H9 (cell line): ENCODE measurements around the gene TBL2. TPM values are rescaled to one million over a fixed set of nuclear protein-coding genes. Genes with fewer than 3 reads are reported as not detected.

Source experiments
- DNase-seq: peaks from one replicate; pipeline ENCODE4 v3.0.0-alpha.2; 2017
- H2AFZ ChIP-seq: one replicate; pipeline ENCODE4 v1.6.1; 2013; ENCODE audit warnings: mild to moderate bottlenecking, low read length, control low read depth, moderate library complexity
- H2AK5ac ChIP-seq: 2 replicates; pipeline ENCODE4 v1.6.1; 2013; ENCODE audit warnings: low read length, control low read depth, mixed read lengths; ENCODE audit not compliant: insufficient read length
- H2BK120ac ChIP-seq: one replicate; pipeline ENCODE4 v1.6.1; 2013; ENCODE audit warnings: low read depth, mild to moderate bottlenecking, low read length, control low read depth, inconsistent platforms; ENCODE audit not compliant: poor library complexity, severe bottlenecking
- H2BK12ac ChIP-seq: 2 replicates; pipeline ENCODE4 v1.6.1; 2013; ENCODE audit warnings: low read length, control low read depth, mixed read lengths, low read depth; ENCODE audit not compliant: insufficient read length
- H2BK15ac ChIP-seq: 2 replicates; pipeline ENCODE4 v1.6.1; 2013; ENCODE audit warnings: low read depth, low read length, control low read depth
- H2BK20ac ChIP-seq: one replicate; pipeline ENCODE4 v1.6.1; 2013; ENCODE audit warnings: low read depth, mild to moderate bottlenecking, low read length, control low read depth, inconsistent platforms; ENCODE audit not compliant: poor library complexity, severe bottlenecking
- H2BK5ac ChIP-seq: 2 replicates; pipeline ENCODE4 v1.6.1; 2013; ENCODE audit warnings: low read length, control low read depth, mixed read lengths; ENCODE audit not compliant: insufficient read length
- H3K14ac ChIP-seq: 2 replicates; pipeline ENCODE4 v1.6.1; 2013; ENCODE audit warnings: low read length, control low read depth; ENCODE audit not compliant: insufficient read depth
- H3K18ac ChIP-seq: 2 replicates; pipeline ENCODE4 v1.6.1; 2013; ENCODE audit warnings: low read depth, mild to moderate bottlenecking, mixed read lengths, low read length, control low read depth; ENCODE audit not compliant: insufficient read length
- H3K23ac ChIP-seq: 2 replicates; pipeline ENCODE4 v1.6.1; 2013; ENCODE audit warnings: low read length, control low read depth, mixed read lengths, low read depth; ENCODE audit not compliant: insufficient read length
- H3K23me2 ChIP-seq: 2 replicates; pipeline ENCODE4 v1.6.1; 2013; ENCODE audit warnings: low read depth, mild to moderate bottlenecking, mixed read lengths, low read length, control low read depth; ENCODE audit not compliant: insufficient read length, poor library complexity, severe bottlenecking
- H3K27ac ChIP-seq: 2 replicates; pipeline ENCODE4 v1.5.1; 2013; ENCODE audit warnings: low read length, control low read depth, mixed read lengths, low read depth; ENCODE audit not compliant: insufficient read length
- H3K27me3 ChIP-seq: 2 replicates; pipeline ENCODE4 v1.6.1; 2013; ENCODE audit warnings: low read length, control low read depth, inconsistent platforms; ENCODE audit not compliant: insufficient read depth
- H3K4ac ChIP-seq: 2 replicates; pipeline ENCODE4 v1.6.1; 2013; ENCODE audit warnings: low read depth, mild to moderate bottlenecking, control low read depth, inconsistent platforms, low read length, moderate library complexity
- H3K4me1 ChIP-seq: 2 replicates; pipeline ENCODE4 v1.6.1; 2013; ENCODE audit warnings: low read length, control low read depth, inconsistent platforms; ENCODE audit not compliant: insufficient read depth
- H3K4me2 ChIP-seq: 2 replicates; pipeline ENCODE4 v1.6.1; 2013; ENCODE audit warnings: low read length, control low read depth, mixed read lengths; ENCODE audit not compliant: insufficient read length, insufficient read depth
- H3K56ac ChIP-seq: 2 replicates; pipeline ENCODE4 v1.6.1; 2013; ENCODE audit warnings: low read depth, mild to moderate bottlenecking, mixed read lengths, low read length, control low read depth; ENCODE audit not compliant: insufficient read length
- H3K79me1 ChIP-seq: 2 replicates; pipeline ENCODE4 v1.6.1; 2013; ENCODE audit warnings: low read depth, mild to moderate bottlenecking, moderate library complexity, low read length, control low read depth, inconsistent platforms; ENCODE audit not compliant: insufficient read depth, poor library complexity, severe bottlenecking
- H3K79me2 ChIP-seq: 2 replicates; pipeline ENCODE4 v1.6.1; 2013; ENCODE audit warnings: low read length, control low read depth, inconsistent platforms; ENCODE audit not compliant: insufficient read depth
- H3K9ac ChIP-seq: 2 replicates; pipeline ENCODE4 v1.6.1; 2013; ENCODE audit warnings: low read length, control low read depth, mixed read lengths; ENCODE audit not compliant: insufficient read length; ENCODE audit errors: extremely low read depth
- H3K9me3 ChIP-seq: one replicate; pipeline ENCODE4 v1.6.1; 2013; ENCODE audit warnings: low read depth, low read length, inconsistent platforms; ENCODE audit not compliant: control insufficient read depth
- H3T11ph ChIP-seq: one replicate; pipeline ENCODE4 v1.6.1; 2013; ENCODE audit warnings: mild to moderate bottlenecking, low read length, control low read depth, inconsistent platforms
- H4K20me1 ChIP-seq: one replicate; pipeline ENCODE4 v1.6.1; 2013; ENCODE audit not compliant: control insufficient read depth, insufficient read length, insufficient read depth
- H4K5ac ChIP-seq: 2 replicates; pipeline ENCODE4 v1.6.1; 2013; ENCODE audit warnings: low read depth, mild to moderate bottlenecking, mixed read lengths, low read length, control low read depth; ENCODE audit not compliant: insufficient read length
- H4K8ac ChIP-seq: replicated peaks from 2 replicates; pipeline ENCODE4 v1.6.1; 2013; ENCODE audit warnings: low read length, control low read depth, mixed read lengths, low read depth; ENCODE audit not compliant: insufficient read length
- H4K91ac ChIP-seq: 2 replicates; pipeline ENCODE4 v1.6.1; 2013; ENCODE audit warnings: low read depth, mild to moderate bottlenecking, moderate library complexity, mixed read lengths, low read length, control low read depth; ENCODE audit not compliant: insufficient read length
- H3K27ac Mint-ChIP-seq, 3 experiments: 2 replicates in 2 of 3; 3 replicates in 1 of 3; pipeline ENCODE4 v1.8.0; 2020 to 2021; ENCODE audit warnings: mixed read lengths in 3 of 3, mild to moderate bottlenecking in 1 of 3, moderate library complexity in 1 of 3
- H3K27me3 Mint-ChIP-seq: 2 replicates; pipeline ENCODE4 v1.8.0; 2021; ENCODE audit warnings: low read depth, mild to moderate bottlenecking, moderate library complexity, mixed read lengths
- H3K36me3 Mint-ChIP-seq, 3 experiments: 2 replicates in 2 of 3; 3 replicates in 1 of 3; pipeline ENCODE4 v1.8.0; 2020 to 2021; ENCODE audit warnings: low read depth in 3 of 3, mixed read lengths in 3 of 3; ENCODE audit not compliant: insufficient read depth in 1 of 3
- H3K4me1 Mint-ChIP-seq, 2 experiments: 2 replicates each; pipeline ENCODE4 v1.8.0; 2020; ENCODE audit warnings: mixed read lengths in 2 of 2
- H3K4me3 Mint-ChIP-seq, 2 experiments: 2 replicates in 1 of 2; 3 replicates in 1 of 2; pipeline ENCODE4 v1.8.0; 2020 to 2021; ENCODE audit warnings: mild to moderate bottlenecking in 2 of 2, mixed read lengths in 2 of 2, moderate library complexity in 1 of 2
- H3K9me3 Mint-ChIP-seq, 2 experiments: 2 replicates in 1 of 2; 3 replicates in 1 of 2; pipeline ENCODE4 v1.8.0; 2020; ENCODE audit warnings: mild to moderate bottlenecking in 2 of 2, mixed read lengths in 2 of 2, moderate library complexity in 1 of 2
- WGBS: extraction: QIAGEN DNeasy Blood & Tissue Kit; methylation state at CpG from one replicate; pipeline ENCODE4 v1.1.7; 2013; ENCODE audit warnings: missing lambda C conversion rate, low lambda C conversion rate, mixed read lengths; ENCODE audit not compliant: insufficient read length; ENCODE audit errors: extremely low coverage; 5-methylcytosine and 5-hydroxymethylcytosine counted together
- total RNA-seq: library from RNA; stranded (reverse); gene quantifications from 2 replicates; pipeline ENCODE4 v1.2.1, GENCODE V29; 2021
- TF ChIP-seq, protein P1 (sequence below): fragments of 200-600 bp; sonication (generic); conservative IDR thresholded peaks from 3 replicates; pipeline ENCODE4 v1.8.0; 2021; ENCODE audit warnings: antibody characterized with exemption, mild to moderate bottlenecking

Gene TBL2
- total RNA-seq, 1 experiment from 2014 or later: 26.7 TPM

DNA sequence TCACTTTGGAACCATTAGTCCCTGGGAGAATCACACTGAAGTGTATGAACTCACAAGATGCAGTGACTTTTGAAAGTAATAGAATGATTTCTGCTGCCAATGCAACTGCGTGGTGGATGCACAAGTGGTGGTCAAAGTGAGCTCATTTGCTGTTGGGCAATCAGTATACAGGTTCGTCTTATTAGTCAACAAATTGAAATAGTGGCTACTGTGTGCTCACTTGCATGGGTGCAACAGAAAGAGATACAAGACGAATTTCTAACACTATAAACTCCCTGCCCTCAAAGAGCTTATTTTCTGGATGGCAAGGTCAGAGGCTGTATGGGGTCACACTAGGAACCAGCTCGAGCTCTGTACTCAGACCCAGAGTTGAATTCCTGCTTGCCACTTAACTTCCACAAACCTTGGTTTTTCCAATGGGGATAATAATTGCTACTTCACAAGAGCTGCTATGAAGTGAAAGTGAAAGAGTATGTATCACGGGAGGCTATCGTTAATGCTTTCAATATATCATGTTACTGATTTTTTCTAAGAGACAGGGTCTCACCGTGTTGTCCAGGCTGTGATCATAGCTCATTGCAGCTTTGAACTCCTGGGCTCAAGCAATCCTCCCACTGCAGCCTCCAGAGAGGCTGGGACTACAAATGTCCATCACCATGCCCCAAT, 12.6 kb downstream of the TBL2 start:
- no peaks in the 10 kb centered on the region for H4K20me1 ChIP-seq
- H3K9me3 ChIP-seq: no peaks in the 10 kb centered on the region
- H3K4me1 Mint-ChIP-seq: peaks cover 6 to 8% of the 10 kb centered on the region in 2 experiments
- H2BK15ac ChIP-seq: no peak overlapping the region
- no peak overlapping the region for H2BK12ac ChIP-seq
- no peak overlapping the region for H3K18ac ChIP-seq
- DNase-seq: no peak
- H3K4me3 Mint-ChIP-seq: no peak overlapping the region
- no peak overlapping the region for H2BK20ac ChIP-seq
- H3T11ph ChIP-seq: no peak overlapping the region
- no peak overlapping the region for H3K4ac ChIP-seq
- H2BK120ac ChIP-seq: no peak overlapping the region
- no peak overlapping the region for H3K9ac ChIP-seq
- TF ChIP-seq, protein P1, sequence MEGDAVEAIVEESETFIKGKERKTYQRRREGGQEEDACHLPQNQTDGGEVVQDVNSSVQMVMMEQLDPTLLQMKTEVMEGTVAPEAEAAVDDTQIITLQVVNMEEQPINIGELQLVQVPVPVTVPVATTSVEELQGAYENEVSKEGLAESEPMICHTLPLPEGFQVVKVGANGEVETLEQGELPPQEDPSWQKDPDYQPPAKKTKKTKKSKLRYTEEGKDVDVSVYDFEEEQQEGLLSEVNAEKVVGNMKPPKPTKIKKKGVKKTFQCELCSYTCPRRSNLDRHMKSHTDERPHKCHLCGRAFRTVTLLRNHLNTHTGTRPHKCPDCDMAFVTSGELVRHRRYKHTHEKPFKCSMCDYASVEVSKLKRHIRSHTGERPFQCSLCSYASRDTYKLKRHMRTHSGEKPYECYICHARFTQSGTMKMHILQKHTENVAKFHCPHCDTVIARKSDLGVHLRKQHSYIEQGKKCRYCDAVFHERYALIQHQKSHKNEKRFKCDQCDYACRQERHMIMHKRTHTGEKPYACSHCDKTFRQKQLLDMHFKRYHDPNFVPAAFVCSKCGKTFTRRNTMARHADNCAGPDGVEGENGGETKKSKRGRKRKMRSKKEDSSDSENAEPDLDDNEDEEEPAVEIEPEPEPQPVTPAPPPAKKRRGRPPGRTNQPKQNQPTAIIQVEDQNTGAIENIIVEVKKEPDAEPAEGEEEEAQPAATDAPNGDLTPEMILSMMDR: no peak
- H3K27ac Mint-ChIP-seq: no peak overlapping the region
- H3K23me2 ChIP-seq: no peaks in the 10 kb centered on the region
- no peak overlapping the region for H2AFZ ChIP-seq
- H2AK5ac ChIP-seq: no peak overlapping the region
- H3K14ac ChIP-seq: no peak overlapping the region
- no peaks in the 10 kb centered on the region for H3K79me2 ChIP-seq
- no peak overlapping the region for H3K4me2 ChIP-seq
- H4K8ac ChIP-seq: no peak overlapping the region
- no CpG with 5 or more reads among the region's 7 CpGs for WGBS
- H3K9me3 Mint-ChIP-seq: no peaks in the 10 kb centered on the region
- H3K4me1 ChIP-seq: no peaks in the 10 kb centered on the region
- no peak overlapping the region for H3K23ac ChIP-seq
- peaks cover 4 to 18% (median 17%) of the 10 kb centered on the region in 3 experiments; a peak in 6 of 7 replicates for H3K36me3 Mint-ChIP-seq
- H2BK5ac ChIP-seq: no peak overlapping the region
- H3K56ac ChIP-seq: no peak overlapping the region
- H3K27me3 Mint-ChIP-seq: peaks cover 28% of the 10 kb centered on the region
- H3K27me3 ChIP-seq: no peaks in the 10 kb centered on the region
- H3K79me1 ChIP-seq: no peaks in the 10 kb centered on the region
- H4K5ac ChIP-seq: no peak overlapping the region
- no peak overlapping the region for H3K27ac ChIP-seq
- H4K91ac ChIP-seq: no peak overlapping the region
